DMS 273 treated with DMSO at 0.1 percent for 48 hours (cell line): ENCODE results near the gene ZNF726.
"Not testable (repeated sequence)": the region's sequence is repeated elsewhere in the genome, so short reads cannot be mapped to it uniquely, and the experiment has no call there.

Source experiments
- DNase-seq: peaks from one replicate; lab custom pipeline; 2025; lab: John Stamatoyannopoulos, UW

The ZNF726 gene

GRCh38 chr19:23914402-23915286, at the start of gene ZNF726:
ZNF726 (plus strand) TSS chr19:23914886; CDS start chr19:23914995, 109 bp downstream.
- peak; percentile 60 for DNase-seq

- DNase-seq = no peak
These were observed 46.8 kb upstream of the ZNF726 start for GRCh38 chr19:23867895-23868294.

- no peak for DNase-seq
These were observed 46.1 kb upstream of the ZNF726 start for GRCh38 chr19:23868630-23869029.

GRCh38 chr19:23872282-23872919, 42.3 kb upstream of the ZNF726 start:
- no peak for DNase-seq

GRCh38 chr19:23876261-23876660, 38.4 kb upstream of the ZNF726 start:
- DNase-seq = no peak

- not testable (repeated sequence) for DNase-seq
These were observed 37.9 kb upstream of the ZNF726 start for GRCh38 chr19:23876756-23877155.

- DNase-seq = no peak
These were observed 32.2 kb upstream of the ZNF726 start for GRCh38 chr19:23882493-23882892.

- DNase-seq = no peak
These were observed 30.3 kb upstream of the ZNF726 start for GRCh38 chr19:23884363-23884762.

- no peak for DNase-seq
These were observed 27.0 kb upstream of the ZNF726 start for GRCh38 chr19:23887642-23888041.

- not testable (repeated sequence) for DNase-seq
These were observed 18.6 kb upstream of the ZNF726 start for GRCh38 chr19:23896096-23896495.

- DNase-seq = no peak
These were observed 17.8 kb upstream of the ZNF726 start for GRCh38 chr19:23896912-23897311.

- no peak for DNase-seq
These were observed 13.3 kb upstream of the ZNF726 start for GRCh38 chr19:23901360-23901759.

GRCh38 chr19:23904406-23904805, 10.3 kb upstream of the ZNF726 start:
- no peak for DNase-seq

- DNase-seq = no peak
These were observed 8.9 kb upstream of the ZNF726 start for GRCh38 chr19:23905771-23906170.

- no peak for DNase-seq
These were observed 7.9 kb upstream of the ZNF726 start for GRCh38 chr19:23906835-23907234.

- no peak for DNase-seq
These were observed 6.5 kb upstream of the ZNF726 start for GRCh38 chr19:23908165-23908564.

- DNase-seq = no peak
These were observed 5.5 kb upstream of the ZNF726 start for GRCh38 chr19:23909222-23909621.

GRCh38 chr19:23913931-23914330, 755 bp upstream of the ZNF726 start:
- no peak for DNase-seq

- no peak for DNase-seq
These were observed 2.3 kb downstream of the ZNF726 start for GRCh38 chr19:23916991-23917390.

- no peak for DNase-seq
These were observed 3.2 kb downstream of the ZNF726 start for GRCh38 chr19:23917856-23918255.

GRCh38 chr19:23925285-23925684, 10.6 kb downstream of the ZNF726 start:
- DNase-seq = no peak

- DNase-seq = no peak
These were observed 18.2 kb downstream of the ZNF726 start for GRCh38 chr19:23932878-23933277.

- not testable (repeated sequence) for DNase-seq
These were observed 22.3 kb downstream of the ZNF726 start for GRCh38 chr19:23937031-23937430.
